ENCODE results near the gene KRT84.

DNA sequence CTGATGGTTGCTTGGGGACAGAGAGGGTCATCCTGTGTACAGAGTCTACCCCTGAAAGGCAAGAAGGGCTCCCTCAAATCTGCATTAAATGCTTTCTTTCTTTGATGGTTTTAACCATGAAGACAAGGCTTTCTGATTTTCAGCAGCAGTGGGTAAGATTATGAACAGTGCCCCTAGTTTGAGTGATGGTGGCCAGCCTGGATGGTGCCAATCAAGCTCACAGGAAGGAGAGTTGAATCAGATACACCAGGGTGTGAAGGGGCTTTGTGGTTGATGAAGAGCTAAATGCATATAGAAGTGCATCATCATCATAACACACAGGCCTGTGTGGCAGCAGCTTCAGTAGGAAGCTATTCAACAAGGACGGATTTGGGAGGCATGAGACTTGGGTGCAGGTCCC, 23.9 kb downstream of the KRT84 start:
- no peak for TF ChIP-seq POLR2A (IDR thresholded peaks at IDR 0.05; ENCODE audit: low read depth, low read length)
- no peak for TF ChIP-seq MAFK (IDR thresholded peaks at IDR 0.05; ENCODE audit: low read depth, low read length)
- TF ChIP-seq, protein P1, sequence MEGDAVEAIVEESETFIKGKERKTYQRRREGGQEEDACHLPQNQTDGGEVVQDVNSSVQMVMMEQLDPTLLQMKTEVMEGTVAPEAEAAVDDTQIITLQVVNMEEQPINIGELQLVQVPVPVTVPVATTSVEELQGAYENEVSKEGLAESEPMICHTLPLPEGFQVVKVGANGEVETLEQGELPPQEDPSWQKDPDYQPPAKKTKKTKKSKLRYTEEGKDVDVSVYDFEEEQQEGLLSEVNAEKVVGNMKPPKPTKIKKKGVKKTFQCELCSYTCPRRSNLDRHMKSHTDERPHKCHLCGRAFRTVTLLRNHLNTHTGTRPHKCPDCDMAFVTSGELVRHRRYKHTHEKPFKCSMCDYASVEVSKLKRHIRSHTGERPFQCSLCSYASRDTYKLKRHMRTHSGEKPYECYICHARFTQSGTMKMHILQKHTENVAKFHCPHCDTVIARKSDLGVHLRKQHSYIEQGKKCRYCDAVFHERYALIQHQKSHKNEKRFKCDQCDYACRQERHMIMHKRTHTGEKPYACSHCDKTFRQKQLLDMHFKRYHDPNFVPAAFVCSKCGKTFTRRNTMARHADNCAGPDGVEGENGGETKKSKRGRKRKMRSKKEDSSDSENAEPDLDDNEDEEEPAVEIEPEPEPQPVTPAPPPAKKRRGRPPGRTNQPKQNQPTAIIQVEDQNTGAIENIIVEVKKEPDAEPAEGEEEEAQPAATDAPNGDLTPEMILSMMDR (conservative IDR thresholded peaks at IDR 0.05; ENCODE audit: low read depth, low read length), result no peak
- TF ChIP-seq CEBPB (IDR thresholded peaks at IDR 0.05; ENCODE audit: low read depth, low read length), result no peak
- TF ChIP-seq SMC3 (IDR thresholded peaks at IDR 0.05; ENCODE audit: low read depth, low read length), result no peak
- no peak for TF ChIP-seq NFE2L2 (IDR thresholded peaks at IDR 0.05; ENCODE audit: low read depth, low read length)
- no peak for TF ChIP-seq FOS (IDR thresholded peaks at IDR 0.05; ENCODE audit: low read depth, low read length)
- TF ChIP-seq BHLHE40 (IDR thresholded peaks at IDR 0.05; ENCODE audit: low read depth, low read length), result no peak
- TF ChIP-seq RAD21 (IDR thresholded peaks at IDR 0.05; ENCODE audit: low read length), result no peak
- TF ChIP-seq, protein P2, sequence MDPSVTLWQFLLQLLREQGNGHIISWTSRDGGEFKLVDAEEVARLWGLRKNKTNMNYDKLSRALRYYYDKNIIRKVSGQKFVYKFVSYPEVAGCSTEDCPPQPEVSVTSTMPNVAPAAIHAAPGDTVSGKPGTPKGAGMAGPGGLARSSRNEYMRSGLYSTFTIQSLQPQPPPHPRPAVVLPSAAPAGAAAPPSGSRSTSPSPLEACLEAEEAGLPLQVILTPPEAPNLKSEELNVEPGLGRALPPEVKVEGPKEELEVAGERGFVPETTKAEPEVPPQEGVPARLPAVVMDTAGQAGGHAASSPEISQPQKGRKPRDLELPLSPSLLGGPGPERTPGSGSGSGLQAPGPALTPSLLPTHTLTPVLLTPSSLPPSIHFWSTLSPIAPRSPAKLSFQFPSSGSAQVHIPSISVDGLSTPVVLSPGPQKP (IDR thresholded peaks at IDR 0.05; ENCODE audit: borderline replicate concordance, low read depth, low read length), result no peak
